CMK (cell line): Measurements from ENCODE around the gene VSNL1.

ENCODE experiments used
- DNase-seq: peaks from one replicate; pipeline ENCODE4 v3.0.0-alpha.2; 2010; ENCODE audit warnings: low read depth

Gene VSNL1

GRCh38 chr2:17646081-17646554, 105.6 kb downstream of the VSNL1 start:
- peak; percentile 26 for DNase-seq

GRCh38 chr2:17646838-17647701, 106.6 kb downstream of the VSNL1 start:
- DNase-seq: no peak

- DNase-seq: peak; percentile 18
Observed at GRCh38 chr2:17648581-17648980, 108.1 kb downstream of the VSNL1 start.

- no peak for DNase-seq
Observed at GRCh38 chr2:17649026-17649425, 108.5 kb downstream of the VSNL1 start.

GRCh38 chr2:17652681-17653394, 112.3 kb downstream of the VSNL1 start:
- no peak for DNase-seq

GRCh38 chr2:17657759-17658158, 117.3 kb downstream of the VSNL1 start:
- no peak for DNase-seq

- DNase-seq: no peak
Observed at GRCh38 chr2:17658251-17658843, 117.9 kb downstream of the VSNL1 start.

- no peak for DNase-seq
Observed at GRCh38 chr2:17660219-17660618, 119.7 kb downstream of the VSNL1 start.

GRCh38 chr2:17661460-17661859, 121.0 kb downstream of the VSNL1 start:
- DNase-seq: no peak

- no peak for DNase-seq
Observed at GRCh38 chr2:17662723-17663122, 122.2 kb downstream of the VSNL1 start.

- no peak for DNase-seq
Observed at GRCh38 chr2:17664534-17664933, 124.0 kb downstream of the VSNL1 start.

- DNase-seq: no peak
Observed at GRCh38 chr2:17667898-17668297, 127.4 kb downstream of the VSNL1 start.

GRCh38 chr2:17672583-17673317, 132.3 kb downstream of the VSNL1 start:
- DNase-seq: no peak

GRCh38 chr2:17674817-17675216, 134.3 kb downstream of the VSNL1 start:
- DNase-seq: no peak

- DNase-seq: no peak
Observed at GRCh38 chr2:17680119-17680518, 139.6 kb downstream of the VSNL1 start.

- DNase-seq: no peak
Observed at GRCh38 chr2:17682098-17682857, 141.8 kb downstream of the VSNL1 start.

- DNase-seq: no peak
Observed at GRCh38 chr2:17683981-17684380, 143.5 kb downstream of the VSNL1 start.

- no peak for DNase-seq
Observed at GRCh38 chr2:17688600-17688999, 148.1 kb downstream of the VSNL1 start.

- no peak for DNase-seq
Observed at GRCh38 chr2:17689010-17689409, 148.5 kb downstream of the VSNL1 start.

GRCh38 chr2:17690776-17691175, 150.3 kb downstream of the VSNL1 start:
- DNase-seq: no peak
